T-helper 2 cell treated with Interferon-gamma antibody and Interleukin-4, amounts not matched to agents 5 μg/mL and 100 μg/mL, for 36 hours (primary cell): Measurements from ENCODE around the gene RMI2.

Experiments used
- DNase-seq: peaks from one replicate; pipeline ENCODE4 v3.0.0; 2021; ENCODE audit warnings: low spot score
- H3K27ac Mint-ChIP-seq: one replicate; pipeline ENCODE4 v1.8.0; 2021; ENCODE audit warnings: mild to moderate bottlenecking, mixed read lengths
- H3K27me3 Mint-ChIP-seq: one replicate; pipeline ENCODE4 v1.8.0; 2021; ENCODE audit warnings: low read depth, mixed read lengths
- H3K36me3 Mint-ChIP-seq: one replicate; pipeline ENCODE4 v1.8.0; 2021; ENCODE audit warnings: low read depth, mixed read lengths
- H3K4me1 Mint-ChIP-seq: one replicate; pipeline ENCODE4 v1.8.0; 2021; ENCODE audit warnings: low read depth, mixed read lengths
- H3K4me3 Mint-ChIP-seq: one replicate; pipeline ENCODE4 v1.8.0; 2022; ENCODE audit warnings: mild to moderate bottlenecking, moderate library complexity, mixed read lengths
- H3K9me3 Mint-ChIP-seq: one replicate; pipeline ENCODE4 v1.8.0; 2021; ENCODE audit warnings: mixed read lengths

Gene RMI2

GRCh38 chr16:11395008-11395948 lies 50.0 kb downstream of the RMI2 start:
- Mint-ChIP-seq H3K36me3 (no peaks in the 10 kb centered on the region), H3K27me3 (no peaks in the 10 kb centered on the region), H3K4me1 (peaks cover 3% of the 10 kb centered on the region), H3K27ac (no peak overlapping the region), H3K4me3 (no peak overlapping the region), H3K9me3 (no peaks in the 10 kb centered on the region)
- DNase-seq, result no peak

- Mint-ChIP-seq H3K27ac (no peak overlapping the region), H3K4me1 (peaks cover 3% of the 10 kb centered on the region), H3K9me3 (no peaks in the 10 kb centered on the region), H3K27me3 (no peaks in the 10 kb centered on the region), H3K4me3 (no peak overlapping the region), H3K36me3 (no peaks in the 10 kb centered on the region)
- DNase-seq, result no peak
Measured at GRCh38 chr16:11395949-11396240, 50.6 kb downstream of the RMI2 start.

- Mint-ChIP-seq H3K27ac (no peak overlapping the region), H3K27me3 (no peaks in the 10 kb centered on the region)
Measured at GRCh38 chr16:11396241-11397048, 51.2 kb downstream of the RMI2 start.

DNA sequence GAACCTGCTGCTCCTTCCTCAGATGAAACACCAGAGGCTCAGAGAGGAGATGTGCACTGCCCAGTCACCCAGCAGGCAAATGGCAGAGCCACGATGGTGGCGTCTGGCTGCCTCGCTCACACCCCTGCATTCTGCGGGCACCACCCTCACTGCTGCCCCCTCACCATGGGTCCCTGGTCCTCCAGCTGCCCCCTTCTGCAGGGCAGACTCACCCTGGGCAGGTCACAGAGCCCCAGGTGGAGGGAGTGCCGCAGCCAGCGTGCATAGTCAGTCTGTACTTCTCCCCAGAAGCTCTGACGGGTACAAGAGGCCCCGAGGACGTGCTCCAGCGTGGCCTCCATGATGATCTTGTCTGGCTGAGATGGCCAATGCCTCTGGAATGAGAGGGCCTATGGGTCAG lies 52.9 kb downstream of the RMI2 start:
- DNase-seq, result no peak
- Mint-ChIP-seq H3K9me3 (no peaks in the 10 kb centered on the region), H3K36me3 (no peaks in the 10 kb centered on the region), H3K4me3 (no peak overlapping the region), H3K4me1 (peaks cover 3% of the 10 kb centered on the region), H3K27me3 (no peaks in the 10 kb centered on the region), H3K27ac (no peak overlapping the region)

More at GRCh38 chr16:11396241-11397048, 51.2 kb downstream of the RMI2 start:
- H3K9me3 Mint-ChIP-seq, result no peaks in the 10 kb centered on the region
- H3K4me1 Mint-ChIP-seq, result peaks cover 3% of the 10 kb centered on the region
- DNase-seq, result peak; percentile 41
- H3K36me3 Mint-ChIP-seq, result no peaks in the 10 kb centered on the region
- H3K4me3 Mint-ChIP-seq, result no peak overlapping the region

DNA sequence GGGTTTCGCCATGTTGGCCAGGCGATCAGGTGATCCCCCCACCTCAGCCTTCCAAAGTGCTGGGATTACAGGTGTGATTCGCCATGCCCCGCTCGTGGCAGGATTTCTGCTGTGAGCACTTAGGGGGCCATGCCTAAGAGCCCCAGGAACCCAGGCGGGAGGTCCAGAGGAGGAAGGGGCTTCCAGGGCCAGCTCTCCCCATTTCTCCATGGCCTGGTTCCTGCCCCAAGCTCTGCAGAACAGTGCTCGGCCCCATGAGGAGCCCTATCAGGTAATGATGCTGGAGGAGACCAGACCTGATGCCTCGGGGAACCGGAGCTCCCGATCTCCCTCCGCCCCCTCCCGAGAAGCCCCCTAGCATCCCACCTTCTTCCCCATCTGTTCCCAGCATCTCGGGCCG lies 53.6 kb downstream of the RMI2 start:
- H3K36me3 Mint-ChIP-seq, result no peaks in the 10 kb centered on the region
- DNase-seq, result no peak
- H3K4me3 Mint-ChIP-seq, result no peak overlapping the region
- H3K27ac Mint-ChIP-seq, result no peak overlapping the region
- H3K9me3 Mint-ChIP-seq, result no peaks in the 10 kb centered on the region
- H3K27me3 Mint-ChIP-seq, result no peaks in the 10 kb centered on the region
- peaks cover 3% of the 10 kb centered on the region for H3K4me1 Mint-ChIP-seq

- DNase-seq, result no peak
- Mint-ChIP-seq H3K27ac (no peak overlapping the region), H3K36me3 (no peaks in the 10 kb centered on the region)
Measured at GRCh38 chr16:11399261-11399831, 54.1 kb downstream of the RMI2 start.

GRCh38 chr16:11400076-11400475 lies 54.8 kb downstream of the RMI2 start:
- peaks cover 3% of the 10 kb centered on the region for H3K4me1 Mint-ChIP-seq

More at GRCh38 chr16:11399261-11399831, 54.1 kb downstream of the RMI2 start:
- H3K4me1 Mint-ChIP-seq, result peaks cover 3% of the 10 kb centered on the region
- H3K9me3 Mint-ChIP-seq, result no peaks in the 10 kb centered on the region
- H3K4me3 Mint-ChIP-seq, result no peak overlapping the region
- H3K27me3 Mint-ChIP-seq, result no peaks in the 10 kb centered on the region

More at GRCh38 chr16:11400076-11400475, 54.8 kb downstream of the RMI2 start:
- no peak for DNase-seq
- Mint-ChIP-seq H3K27ac (no peak overlapping the region), H3K4me3 (no peak overlapping the region), H3K27me3 (no peaks in the 10 kb centered on the region), H3K36me3 (no peaks in the 10 kb centered on the region), H3K9me3 (no peaks in the 10 kb centered on the region)
